Thoracic aorta (tissue), 2 donors: ENCODE results near the gene MAGEA2. TPM values are rescaled to one million over a fixed set of nuclear protein-coding genes. Genes with fewer than 3 reads are reported as not detected.
"Not testable (repeated sequence)": the region's sequence is repeated elsewhere in the genome, so short reads cannot be mapped to it uniquely, and the experiment has no call there.

Experiments used
- ATAC-seq: fragments of 150-250 bp; one replicate; pipeline ENCODE4 v1.8.0; 2017; ENCODE audit warnings: low read depth; ENCODE audit not compliant: insufficient number of reproducible peaks, low FRiP score
- DNase-seq: peaks from one replicate; pipeline ENCODE4 v3.0.0-alpha.2; 2020; ENCODE audit warnings: low spot score
- H3K27ac ChIP-seq, 2 donors: fragments of 200-600 bp; sonication (generic); 1 replicate in 1 of 2; 2 replicates in 1 of 2; pipeline ENCODE4 v1.5.1; 2016; ENCODE audit warnings: mild to moderate bottlenecking in 2 of 2, moderate library complexity in 2 of 2
- H3K27me3 ChIP-seq: fragments of 200-600 bp; sonication (generic); replicated peaks from 2 replicates; pipeline ENCODE4 v1.6.0; 2016; ENCODE audit warnings: mild to moderate bottlenecking; ENCODE audit not compliant: insufficient read depth
- H3K36me3 ChIP-seq: fragments of 200-600 bp; sonication (generic); one replicate; pipeline ENCODE4 v1.5.1; 2016
- H3K4me1 ChIP-seq, 2 donors: fragments of 200-600 bp; sonication (generic); 1 replicate in 1 of 2; 2 replicates in 1 of 2; pipeline versions ENCODE4 v1.5.1 to v1.6.0; 2016; ENCODE audit warnings: low read depth in 2 of 2, mild to moderate bottlenecking in 1 of 2; ENCODE audit not compliant: control insufficient read depth in 1 of 2
- H3K4me3 ChIP-seq: fragments of 200-600 bp; sonication (generic); 2 replicates; pipeline ENCODE4 v1.5.1; 2016; ENCODE audit warnings: mild to moderate bottlenecking
- H3K9me3 ChIP-seq: fragments of 200-600 bp; sonication (generic); 2 replicates; pipeline ENCODE4 v1.5.1; 2016
- CTCF ChIP-seq: fragments of 200-600 bp; sonication (generic); IDR thresholded peaks from one replicate; pipeline ENCODE4 v1.5.1; 2019; ENCODE audit warnings: antibody characterized with exemption
- total RNA-seq, 2 donors: library from RNA; depleted of rRNA; stranded (reverse); fragments of >200 nt; gene quantifications; one replicate each; pipeline versions ENCODE4 v1.1.0 to v1.2.3, GENCODE V29; 2016

MAGEA2 gene
- not detected for total RNA-seq

GRCh38 chrX:152753686-152754650 lies at the start of gene MAGEA2:
Gene MAGEA2, minus strand, starts transcription at chrX:152753842. Its CDS starts 2,479 bp downstream, at chrX:152751363.
- H3K4me3 ChIP-seq, H3K4me1 ChIP-seq, ATAC-seq, H3K27me3 ChIP-seq, H3K9me3 ChIP-seq, DNase-seq, H3K36me3 ChIP-seq, H3K27ac ChIP-seq: not testable (repeated sequence)

- ATAC-seq, result no peak
- no peaks in the 10 kb centered on the region for H3K4me1 ChIP-seq
- no peaks in the 10 kb centered on the region for H3K9me3 ChIP-seq
- H3K36me3 ChIP-seq, result no peaks in the 10 kb centered on the region
- no peak for TF ChIP-seq CTCF
- H3K27me3 ChIP-seq, result no peaks in the 10 kb centered on the region
- no peak for DNase-seq
- H3K27ac ChIP-seq, result no peak overlapping the region
- no peak overlapping the region for H3K4me3 ChIP-seq
Observed at GRCh38 chrX:152798945-152799344, 45.3 kb upstream of the MAGEA2 start.

GRCh38 chrX:152787062-152787461 lies 33.4 kb upstream of the MAGEA2 start:
- not testable (repeated sequence) for H3K4me1 ChIP-seq, H3K27me3 ChIP-seq, ATAC-seq, H3K27ac ChIP-seq, H3K4me3 ChIP-seq, DNase-seq, H3K9me3 ChIP-seq, H3K36me3 ChIP-seq

GRCh38 chrX:152769549-152770289 lies 16.1 kb upstream of the MAGEA2 start, which contains the start of gene MAGEA6:
Gene MAGEA6, minus strand, starts transcription at chrX:152769689. Its CDS starts 2,039 bp downstream, at chrX:152767650.
- H3K27me3 ChIP-seq, H3K9me3 ChIP-seq, H3K27ac ChIP-seq, H3K4me3 ChIP-seq, ATAC-seq, H3K36me3 ChIP-seq, H3K4me1 ChIP-seq, DNase-seq: not testable (repeated sequence)

- H3K27me3 ChIP-seq, H3K27ac ChIP-seq, H3K36me3 ChIP-seq, H3K9me3 ChIP-seq, H3K4me1 ChIP-seq, ATAC-seq, DNase-seq, H3K4me3 ChIP-seq: not testable (repeated sequence)
Observed at GRCh38 chrX:152766562-152766961, 12.9 kb upstream of the MAGEA2 start.

GRCh38 chrX:152761582-152761981 lies 7.9 kb upstream of the MAGEA2 start:
- H3K9me3 ChIP-seq, H3K27ac ChIP-seq, H3K4me3 ChIP-seq, DNase-seq, H3K36me3 ChIP-seq, ATAC-seq, H3K4me1 ChIP-seq, H3K27me3 ChIP-seq: not testable (repeated sequence)

GRCh38 chrX:152759544-152759943 lies 5.9 kb upstream of the MAGEA2 start:
- H3K4me1 ChIP-seq, H3K27me3 ChIP-seq, H3K9me3 ChIP-seq, H3K36me3 ChIP-seq, H3K27ac ChIP-seq, DNase-seq, ATAC-seq, H3K4me3 ChIP-seq: not testable (repeated sequence)

- not testable (repeated sequence) for H3K4me1 ChIP-seq, H3K27ac ChIP-seq, H3K36me3 ChIP-seq, H3K27me3 ChIP-seq, DNase-seq, ATAC-seq, H3K9me3 ChIP-seq, H3K4me3 ChIP-seq
Observed at GRCh38 chrX:152758918-152759317, 5.3 kb upstream of the MAGEA2 start, which contains the start of gene CSAG3. Gene CSAG3, plus strand, starts transcription at chrX:152759218.

GRCh38 chrX:152754871-152755270 lies 1.2 kb upstream of the MAGEA2 start:
- not testable (repeated sequence) for H3K27ac ChIP-seq, H3K27me3 ChIP-seq, H3K36me3 ChIP-seq, DNase-seq, H3K9me3 ChIP-seq, H3K4me3 ChIP-seq, H3K4me1 ChIP-seq, ATAC-seq
